SW 1271 (cell line): ENCODE data around the gene ADAMTS12.
"Not testable (repeated sequence)": the region's sequence is repeated elsewhere in the genome, so short reads cannot be mapped to it uniquely, and the experiment has no call there.

Experiments used
- DNase-seq, 2 experiments: peaks; one replicate each; lab custom pipeline; 2025; lab: John Stamatoyannopoulos, UW

Gene ADAMTS12

DNA sequence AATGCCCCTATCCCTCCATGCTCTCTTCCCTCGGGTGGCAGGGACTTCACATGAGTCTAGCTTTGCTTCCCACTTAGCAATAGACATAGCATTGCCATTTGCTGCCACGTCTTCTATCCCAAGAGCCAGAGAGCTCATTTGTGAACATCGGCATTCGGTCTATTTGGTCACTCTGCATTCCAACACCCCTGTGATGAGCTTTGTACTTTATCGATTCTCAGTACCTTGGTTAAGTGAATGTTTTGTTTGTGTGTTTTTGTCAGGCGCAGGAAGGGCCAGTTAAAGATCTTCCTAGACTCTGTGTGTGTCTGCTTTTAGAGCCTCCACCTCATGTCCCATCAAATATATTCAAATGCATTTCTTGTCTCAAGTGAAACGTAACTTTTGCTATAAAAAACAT is 309.4 kb downstream of the ADAMTS12 start:
- DNase-seq: no peak

DNA sequence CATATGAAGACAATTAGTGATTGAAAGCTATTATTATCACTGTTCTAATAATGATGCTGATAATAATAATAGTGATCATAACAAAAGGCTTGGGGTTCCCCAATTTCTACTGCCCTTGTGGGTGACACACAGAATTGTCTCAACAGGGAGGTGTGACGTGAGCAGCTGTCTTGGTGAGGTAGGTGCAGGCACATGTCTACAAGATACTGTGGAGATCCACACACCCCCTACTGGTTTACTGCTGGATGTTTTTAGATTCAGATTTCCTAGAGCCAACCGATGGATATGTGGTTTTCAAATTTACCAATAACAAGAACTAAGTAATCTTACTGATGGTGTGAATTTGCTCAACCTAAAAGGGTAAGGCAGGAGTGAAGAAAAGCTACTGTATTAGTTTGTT is 312.0 kb downstream of the ADAMTS12 start:
- no peak for DNase-seq

DNA sequence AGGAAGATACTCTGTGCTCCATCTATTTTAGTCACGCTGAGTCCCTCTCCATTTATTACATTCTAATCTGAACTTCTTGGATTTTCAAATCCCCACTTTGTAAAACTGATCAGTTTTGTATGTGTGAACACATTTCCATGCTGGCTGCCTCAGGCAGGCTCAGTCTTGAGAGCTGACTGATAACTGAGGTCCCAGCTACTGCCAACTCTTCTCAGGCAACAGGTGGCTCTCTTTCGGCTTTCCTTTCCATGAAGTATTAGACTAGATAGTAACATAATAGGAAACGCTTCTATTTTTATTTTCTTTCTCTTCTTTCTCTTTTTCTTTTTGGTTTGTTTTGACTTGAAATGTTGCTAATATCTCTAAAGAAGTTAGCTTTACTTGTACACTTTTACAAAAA is 312.6 kb downstream of the ADAMTS12 start:
- DNase-seq: no peak

DNA sequence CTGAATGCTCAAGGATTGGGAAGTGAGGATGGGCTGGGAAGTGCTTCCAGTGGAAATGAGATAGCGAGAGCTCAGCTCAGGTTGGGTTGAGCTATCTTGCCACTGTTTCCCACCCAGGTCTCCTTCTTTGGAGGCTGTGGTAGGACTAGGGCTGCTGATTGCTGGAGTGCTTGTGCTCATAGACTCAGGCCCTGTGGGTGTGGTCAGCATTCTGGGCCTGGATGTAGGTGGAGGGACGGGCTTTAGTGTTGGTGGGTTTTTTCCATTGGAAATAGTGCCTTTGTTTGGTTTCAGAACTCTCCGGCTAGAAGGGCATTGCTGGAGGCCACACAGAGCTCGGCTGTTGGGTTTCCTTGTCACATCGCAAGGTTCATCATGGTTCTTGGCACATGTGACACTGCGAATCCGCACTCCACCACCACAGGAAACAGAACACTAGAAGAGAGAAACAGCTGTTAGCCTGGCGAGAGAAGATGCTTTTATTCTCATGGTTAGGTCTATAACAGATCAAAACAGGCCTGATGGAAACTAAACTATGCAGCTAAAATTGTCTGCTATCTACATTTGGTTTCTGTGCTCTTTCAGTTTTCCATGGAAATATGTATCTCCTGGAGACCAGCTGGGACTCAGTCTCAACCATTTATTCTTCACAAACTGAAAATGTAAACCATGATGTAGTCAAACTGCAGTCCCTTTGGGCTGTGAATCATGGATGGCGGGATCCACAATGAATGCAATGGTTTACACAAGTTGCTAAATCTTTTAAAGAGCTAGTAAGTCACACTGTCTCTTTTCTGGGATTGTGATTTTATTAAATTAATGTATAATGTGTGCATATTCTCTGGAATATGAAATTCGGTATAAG is 314.8 kb downstream of the ADAMTS12 start:
- DNase-seq: no peak

DNA sequence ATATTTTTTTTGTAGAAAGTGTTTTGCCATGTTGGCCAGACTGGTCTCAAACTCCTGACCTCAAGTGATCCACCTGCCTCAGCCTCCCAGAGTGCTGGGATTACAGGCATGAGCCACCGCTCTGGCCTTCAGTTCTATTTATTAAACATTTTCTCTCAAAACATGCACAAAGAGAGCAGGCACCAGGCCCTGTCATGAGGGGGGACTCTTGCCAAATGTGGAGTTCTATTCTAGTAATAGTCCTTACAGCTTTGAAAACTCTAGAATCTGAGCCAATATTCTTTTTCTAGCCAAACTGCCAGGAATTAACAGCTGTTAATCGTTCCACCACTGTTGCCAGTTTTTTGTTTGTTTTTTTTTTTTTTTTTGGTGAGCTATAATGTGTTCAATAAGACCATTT is 326.5 kb downstream of the ADAMTS12 start:
- no peak for DNase-seq

DNA sequence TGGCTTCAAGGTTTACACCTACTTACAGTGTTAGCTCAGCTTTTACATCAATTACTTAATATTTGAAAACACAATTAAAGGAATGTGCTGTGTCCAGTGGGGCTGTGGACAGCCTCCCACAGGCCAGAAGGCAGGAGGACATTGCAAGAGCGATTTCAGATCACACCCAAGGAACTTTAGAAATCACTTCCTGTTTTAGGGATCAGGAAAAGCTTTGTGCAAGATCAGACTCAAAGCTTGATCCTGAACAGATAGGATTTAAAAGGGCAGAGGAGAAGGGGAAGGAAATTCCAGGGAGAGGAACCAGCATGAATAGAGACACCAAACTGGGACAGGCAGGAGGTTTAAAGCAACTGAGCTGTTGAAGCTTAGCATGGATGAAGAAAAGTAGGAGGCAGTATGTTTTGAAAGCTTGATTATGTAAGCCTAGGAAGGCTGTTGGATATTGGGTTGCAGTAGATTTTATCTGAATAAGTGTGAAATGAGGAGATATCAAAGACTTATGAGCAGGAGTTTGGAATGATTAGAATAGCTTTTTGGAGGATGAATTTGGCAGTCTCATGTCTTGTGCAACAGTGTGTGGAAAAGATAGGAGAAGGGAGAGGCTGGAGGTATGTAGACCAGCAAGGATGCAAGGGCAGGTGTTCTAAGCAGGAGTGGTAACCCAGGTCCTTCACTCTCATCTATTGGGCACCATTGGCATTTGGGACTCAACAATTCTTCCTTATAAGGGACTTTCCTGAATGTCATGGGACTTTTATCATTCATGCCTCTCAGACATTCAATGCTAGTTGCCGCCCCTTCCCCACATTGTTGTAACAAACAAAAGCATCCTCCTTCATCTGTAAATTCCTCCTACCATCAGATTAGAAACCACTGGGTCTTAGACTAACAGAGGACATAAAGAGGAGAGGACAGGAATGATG is 327.5 kb downstream of the ADAMTS12 start:
- no peak for DNase-seq

DNA sequence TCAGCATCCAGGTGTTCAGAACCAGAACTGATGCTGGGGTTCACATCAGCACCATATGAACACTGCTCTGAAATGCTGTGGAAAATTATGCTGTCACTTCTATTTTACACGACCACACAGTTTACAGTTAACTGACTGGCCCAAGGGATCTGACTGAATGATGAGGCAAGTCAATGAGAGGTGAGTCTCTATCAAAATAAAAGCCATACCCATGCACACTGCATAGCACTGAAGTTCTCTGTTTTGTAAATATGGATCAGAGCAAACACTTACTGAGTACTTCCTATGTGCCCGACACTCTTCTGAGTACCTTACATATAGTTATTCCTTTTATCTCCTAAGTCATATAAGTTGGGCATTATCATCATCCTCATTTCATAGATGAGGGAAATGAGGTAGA is 328.3 kb downstream of the ADAMTS12 start:
- DNase-seq: no peak

DNA sequence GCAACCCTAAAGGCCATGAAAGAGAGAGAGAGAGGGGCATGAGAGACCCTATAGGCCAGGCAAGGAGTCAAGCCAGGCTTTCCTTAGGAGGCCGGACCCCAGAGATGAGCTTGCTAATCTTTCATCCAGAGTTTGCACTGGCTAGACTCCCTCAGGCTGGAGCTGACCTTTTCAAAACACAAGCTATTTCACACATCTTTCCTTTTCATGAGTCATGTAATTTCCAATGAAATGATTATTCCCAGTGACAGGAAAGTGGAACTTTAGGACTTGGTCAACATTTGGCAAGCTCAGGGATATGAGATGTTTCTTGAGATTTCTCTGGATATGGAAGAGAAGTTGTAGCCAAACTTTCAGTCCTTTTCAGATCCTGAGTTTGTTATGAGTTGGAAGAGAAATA is 333.3 kb downstream of the ADAMTS12 start:
- DNase-seq: no peak

DNA sequence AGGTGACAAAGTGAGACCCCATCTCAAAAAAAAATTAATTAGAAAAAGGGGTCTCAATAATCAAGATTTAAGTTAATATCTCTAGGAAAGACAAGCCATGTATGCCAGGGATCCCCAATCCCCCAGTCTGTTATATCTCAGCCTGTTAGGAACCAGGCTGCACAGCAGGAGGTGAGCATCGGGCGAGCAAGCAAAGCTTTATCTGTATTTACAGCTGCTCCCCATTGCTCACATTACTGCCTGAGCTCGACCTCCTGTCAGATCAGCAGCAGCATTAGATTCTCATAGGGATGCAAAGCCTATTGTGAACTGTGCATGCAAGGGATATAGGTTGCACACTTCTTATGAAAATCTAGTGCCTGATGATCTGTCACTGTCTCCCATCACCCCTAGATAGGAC is 334.2 kb downstream of the ADAMTS12 start:
- no peak for DNase-seq

DNA sequence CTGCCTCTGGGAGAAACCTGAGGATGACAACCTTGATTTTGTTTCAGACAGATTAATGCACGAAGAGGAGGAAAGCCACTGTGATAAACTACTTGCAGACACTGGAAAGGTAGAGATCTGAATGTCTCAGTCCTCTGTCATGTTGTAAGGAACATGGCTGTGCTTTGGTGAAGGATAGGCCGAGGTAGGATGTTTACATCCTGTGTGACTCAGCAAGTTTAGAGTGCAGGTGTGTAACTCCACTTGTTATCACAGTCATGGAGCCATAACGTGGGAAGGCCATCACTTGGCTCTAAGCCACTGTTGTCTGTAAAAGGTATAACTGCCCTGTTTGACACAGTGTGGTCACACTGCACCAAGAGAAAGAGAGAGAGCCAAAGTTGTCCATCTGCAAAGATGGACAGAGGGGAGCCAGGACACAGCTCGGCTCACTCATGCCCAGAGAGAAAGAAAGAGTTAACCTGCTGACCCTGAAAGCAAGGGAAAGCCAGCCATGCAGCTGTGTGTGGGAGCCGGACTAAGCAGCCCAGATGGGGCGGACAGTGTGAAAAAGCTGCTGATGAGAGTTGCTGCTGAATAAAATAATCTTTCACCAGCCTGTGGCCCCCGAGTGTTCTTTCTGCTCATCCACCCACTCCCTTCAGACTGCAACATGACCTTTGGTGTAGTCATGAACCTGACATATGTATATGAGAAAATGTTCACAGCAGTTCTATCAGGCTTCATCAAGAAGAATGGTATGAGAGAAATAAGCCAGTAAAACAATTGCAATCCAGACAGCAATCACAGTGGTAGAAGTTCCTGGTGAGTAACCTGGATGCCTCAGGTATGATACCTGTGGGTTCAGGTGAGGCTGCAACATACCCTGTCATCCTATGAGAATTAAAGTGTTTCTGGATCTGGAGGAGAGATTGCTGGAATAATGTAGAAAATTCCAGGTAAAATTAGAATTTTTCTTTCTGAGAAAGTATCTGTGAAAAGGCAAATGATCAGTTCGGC is 335.2 kb downstream of the ADAMTS12 start:
- no peak for DNase-seq

DNA sequence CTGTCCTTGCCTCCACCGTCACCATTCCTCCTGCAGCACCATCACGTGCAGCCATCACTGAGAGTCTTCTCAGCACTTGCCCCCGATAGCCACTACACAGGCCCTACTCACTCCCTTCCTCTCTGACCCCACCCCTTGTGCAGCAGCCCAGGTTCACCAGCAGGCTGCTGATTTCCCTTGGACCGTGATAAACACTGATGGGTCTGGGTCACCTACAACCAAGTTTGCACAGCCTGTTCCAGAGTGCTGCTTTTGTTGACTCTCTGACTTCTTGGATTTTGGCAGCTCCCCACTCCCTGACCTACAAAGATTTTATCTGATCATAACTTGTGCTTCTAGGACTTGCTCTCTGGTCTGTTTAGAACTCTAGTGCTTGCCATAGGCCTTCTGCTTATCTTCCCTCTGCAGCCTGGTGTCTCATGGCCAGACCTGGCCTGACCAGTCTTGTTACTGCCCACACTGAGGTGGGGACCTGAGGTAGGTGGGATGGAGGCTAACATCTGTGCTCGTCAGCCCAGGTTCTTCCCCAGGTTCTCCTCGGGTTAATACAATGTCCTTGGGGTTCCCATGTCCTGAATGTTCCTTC is 341.7 kb downstream of the ADAMTS12 start:
- DNase-seq: no peak

DNA sequence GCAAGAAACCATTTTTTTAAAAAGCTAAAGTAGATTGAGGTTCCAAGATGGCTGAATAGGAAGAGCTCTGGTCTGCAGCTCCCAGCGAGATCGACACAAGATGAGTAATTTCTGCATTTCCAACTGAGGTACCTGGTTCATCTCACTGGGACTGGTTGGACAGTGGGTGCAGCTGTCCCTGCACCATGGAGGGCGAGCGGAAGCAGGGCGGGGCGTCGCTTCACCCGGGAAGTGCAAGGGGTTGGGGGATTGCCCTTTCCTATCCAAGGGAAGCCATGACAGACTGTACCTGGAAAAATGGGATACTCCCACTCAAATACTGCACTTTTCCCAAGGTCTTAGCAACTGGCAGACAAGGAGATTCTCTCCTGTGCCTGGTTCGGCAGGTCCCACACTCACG is 352.0 kb downstream of the ADAMTS12 start:
- DNase-seq: not testable (repeated sequence)

DNA sequence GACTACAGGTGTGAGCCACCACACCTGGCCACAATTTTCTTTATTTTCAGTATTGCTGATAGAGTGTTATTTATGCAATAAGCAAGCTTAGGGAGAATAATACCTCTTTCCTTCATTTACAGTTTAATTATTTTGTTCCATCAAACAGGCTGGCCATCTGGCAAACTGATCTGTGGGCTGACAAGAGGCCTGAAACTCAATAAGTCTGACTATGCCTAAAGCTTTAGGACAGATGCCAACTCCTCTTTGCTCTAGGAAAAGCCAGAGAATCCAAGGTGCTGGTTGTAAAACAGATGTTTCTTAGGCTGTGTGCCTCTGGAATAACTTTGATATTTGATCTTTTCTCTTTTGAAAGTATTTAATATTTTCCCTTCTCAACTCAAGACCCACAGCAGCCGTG is 352.6 kb downstream of the ADAMTS12 start:
- no peak for DNase-seq

DNA sequence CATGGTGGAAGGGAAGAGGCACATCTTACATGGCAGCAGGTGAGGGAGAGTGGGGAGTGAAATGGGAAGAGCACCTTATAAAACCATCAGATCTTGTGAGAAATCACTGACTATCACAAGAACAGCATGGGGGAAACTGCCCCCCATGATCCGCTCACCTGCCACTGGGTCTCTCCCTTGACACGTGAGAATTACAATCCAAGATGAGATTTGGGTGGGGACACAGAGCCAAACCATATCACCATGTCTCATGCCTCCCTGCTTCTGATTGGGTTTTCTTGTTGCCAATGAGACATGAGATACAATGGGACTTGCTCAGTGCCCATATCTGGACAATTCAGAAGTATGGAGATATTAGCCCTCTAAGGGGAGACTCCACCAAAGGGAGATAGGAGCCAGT is 353.6 kb downstream of the ADAMTS12 start:
- DNase-seq: no peak

DNA sequence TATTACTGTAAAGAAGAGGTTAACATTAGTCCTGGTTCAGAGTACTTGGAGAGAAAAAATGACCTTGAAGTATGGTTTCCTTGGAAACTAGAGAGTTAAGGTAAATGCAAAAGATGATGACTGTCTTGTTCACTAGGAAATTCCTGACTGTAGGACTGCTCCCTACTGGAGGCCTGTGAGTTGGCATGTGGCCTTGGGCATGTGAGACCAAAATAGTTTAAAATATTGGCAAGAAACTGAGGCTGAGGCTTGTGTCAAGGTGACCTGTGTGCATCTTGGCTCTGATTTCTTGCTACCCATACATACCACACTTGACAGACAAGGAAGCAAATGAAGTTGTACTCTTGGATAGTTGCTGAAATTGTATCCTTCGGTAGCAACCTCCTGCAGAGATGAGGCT is 354.6 kb downstream of the ADAMTS12 start:
- DNase-seq: no peak

DNA sequence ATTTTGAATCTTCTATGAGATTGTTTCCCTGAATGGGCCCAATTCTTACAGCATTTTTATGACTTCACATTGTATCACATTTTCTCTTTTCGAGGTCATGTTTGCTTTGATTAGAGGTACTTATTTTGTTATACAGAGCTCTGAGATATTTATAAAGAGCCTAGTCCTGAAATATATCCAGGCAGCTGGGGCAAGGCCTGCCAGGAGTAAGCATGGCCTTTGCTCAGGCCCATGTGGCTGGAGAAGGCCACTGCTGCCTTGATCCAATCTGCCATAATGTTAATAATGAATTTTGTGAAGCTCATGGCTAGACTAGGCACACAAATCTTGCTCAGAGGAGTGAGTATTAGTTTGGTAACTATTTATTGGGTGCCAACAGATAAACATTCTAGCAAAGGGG is 355.0 kb downstream of the ADAMTS12 start:
- no peak for DNase-seq

DNA sequence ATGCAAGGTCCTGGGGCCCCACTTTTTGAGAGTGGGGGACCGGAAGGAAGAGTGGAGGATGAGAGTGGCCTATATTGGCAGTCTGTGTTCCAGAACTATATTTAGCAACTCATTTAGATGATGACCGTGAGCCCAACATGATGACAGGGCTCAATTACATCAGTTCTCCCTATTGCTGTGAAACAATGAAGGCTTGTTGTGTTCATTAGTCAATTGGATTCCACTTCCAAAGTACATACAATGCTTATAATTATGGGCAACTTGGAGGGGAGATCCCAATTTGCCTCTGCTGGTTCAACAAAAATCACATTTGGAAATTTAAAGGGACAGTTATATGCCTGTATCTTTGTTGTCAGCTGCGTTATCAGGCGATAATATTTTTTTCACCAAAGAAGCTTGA is 360.0 kb downstream of the ADAMTS12 start:
- DNase-seq: no peak

DNA sequence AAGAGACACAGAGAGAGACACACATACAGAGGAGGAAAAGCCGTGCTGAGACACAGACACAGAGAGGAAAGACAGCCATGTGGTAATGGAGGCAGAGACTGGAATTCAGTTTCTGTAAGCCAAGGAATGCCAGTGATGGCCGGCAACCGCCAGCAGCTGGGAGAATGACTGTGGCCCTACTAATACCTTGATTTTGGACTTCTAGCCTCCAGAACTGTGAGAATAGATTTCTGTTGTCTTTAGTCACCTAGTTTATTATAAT is 360.8 kb downstream of the ADAMTS12 start:
- no peak for DNase-seq

DNA sequence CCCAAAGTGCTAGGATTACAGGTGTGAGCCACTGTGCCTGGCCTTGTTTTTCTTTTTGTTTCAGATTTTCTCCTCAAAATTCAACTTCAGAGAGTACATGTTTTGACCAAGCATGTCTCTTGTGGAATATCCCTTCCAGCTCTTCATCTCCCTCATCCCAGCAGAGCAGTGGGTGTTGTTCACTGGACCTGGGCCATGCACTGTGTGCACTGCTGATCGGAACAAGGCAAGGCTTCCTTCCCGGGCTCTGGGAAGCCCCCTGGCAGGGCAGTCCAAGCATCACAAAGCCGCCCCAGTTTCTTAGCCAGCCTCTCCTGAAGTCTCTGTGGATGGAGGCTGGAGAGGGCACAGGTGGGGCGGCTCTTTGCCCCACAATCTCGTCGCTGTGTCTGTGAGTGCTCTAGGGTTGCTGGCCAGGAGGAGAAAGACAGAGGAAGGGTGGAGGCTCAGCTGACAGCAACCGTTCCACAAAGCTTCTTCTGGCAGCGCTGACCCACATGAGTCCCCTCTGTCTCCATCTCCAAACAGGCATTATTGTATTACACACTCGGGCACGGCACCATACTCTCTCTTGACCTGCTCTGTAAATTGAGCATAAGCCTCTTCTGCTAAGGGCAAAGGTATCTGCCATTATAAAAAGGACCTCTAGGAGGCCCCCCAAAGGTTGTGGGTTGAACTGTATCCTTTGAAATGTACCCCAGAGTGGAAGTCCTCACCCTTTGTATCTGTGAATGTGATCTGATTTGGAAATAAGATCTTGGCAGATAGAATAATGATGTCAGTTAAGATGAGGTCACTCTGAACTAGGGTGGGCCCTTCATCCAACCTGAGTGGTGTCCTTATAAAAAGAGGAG is 361.4 kb downstream of the ADAMTS12 start:
- DNase-seq: no peak

DNA sequence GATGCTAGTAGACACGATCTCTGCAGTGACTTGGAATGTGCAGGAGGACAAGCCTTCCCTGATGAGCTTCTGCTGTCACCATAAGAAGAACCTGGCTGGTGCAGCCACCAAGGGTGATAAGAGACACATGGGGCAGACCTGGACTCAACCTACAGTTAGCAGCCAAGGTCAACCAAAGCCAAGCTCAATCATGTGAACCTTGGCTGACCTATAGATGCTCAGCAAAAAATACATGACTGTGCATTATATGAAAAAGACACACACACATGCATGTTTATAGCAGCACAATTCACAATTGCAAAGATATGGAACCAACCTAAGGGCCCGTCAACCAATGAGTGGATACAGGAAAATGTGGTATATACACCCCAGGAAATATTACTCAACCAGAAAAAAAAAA is 364.1 kb downstream of the ADAMTS12 start:
- DNase-seq: no peak

DNA sequence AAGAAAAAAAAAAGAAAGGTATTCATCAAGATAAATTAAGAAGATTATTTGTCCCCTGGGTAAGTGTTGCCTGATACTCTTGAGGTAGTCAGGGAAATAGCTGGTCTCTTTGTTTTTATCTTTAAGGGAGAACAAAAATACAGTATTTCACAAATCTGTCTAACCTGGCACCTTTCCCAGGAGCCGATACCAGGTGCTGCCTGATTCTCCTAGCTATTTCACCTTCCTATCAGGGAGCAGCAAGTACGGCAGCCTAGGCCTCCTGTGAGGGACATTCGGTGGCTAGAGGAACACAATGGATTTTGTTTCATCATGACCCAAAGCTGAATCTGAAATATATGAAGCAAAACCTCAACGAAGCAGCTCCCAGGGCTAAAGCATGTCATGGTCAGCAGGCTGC is 365.0 kb downstream of the ADAMTS12 start:
- no peak for DNase-seq
